ENCODE results near the gene SPSB4.

SPSB4 gene

GRCh38 chr3:141055136-141055535, 4.0 kb downstream of the SPSB4 start:
- DNase-seq: no peak

GRCh38 chr3:141055536-141056445, 4.6 kb downstream of the SPSB4 start:
- no peak for DNase-seq

- no peak for DNase-seq
Observed at GRCh38 chr3:141056751-141057171, 5.6 kb downstream of the SPSB4 start.

- DNase-seq: no peak
Observed at GRCh38 chr3:141057436-141057835, 6.3 kb downstream of the SPSB4 start.

- DNase-seq: no peak
Observed at GRCh38 chr3:141057946-141058800, 7.0 kb downstream of the SPSB4 start.

GRCh38 chr3:141058996-141059395, 7.8 kb downstream of the SPSB4 start:
- DNase-seq: no peak

GRCh38 chr3:141059816-141060215, 8.7 kb downstream of the SPSB4 start:
- no peak for DNase-seq

- DNase-seq: no peak
Observed at GRCh38 chr3:141060327-141060726, 9.2 kb downstream of the SPSB4 start.

GRCh38 chr3:141063831-141064230, 12.7 kb downstream of the SPSB4 start:
- DNase-seq: no peak

GRCh38 chr3:141064255-141064926, 13.2 kb downstream of the SPSB4 start:
- DNase-seq: no peak

- DNase-seq: no peak
Observed at GRCh38 chr3:141065258-141065657, 14.1 kb downstream of the SPSB4 start.

- no peak for DNase-seq
Observed at GRCh38 chr3:141065841-141066805, 15.0 kb downstream of the SPSB4 start.

- no peak for DNase-seq
Observed at GRCh38 chr3:141067206-141067974, 16.2 kb downstream of the SPSB4 start.

GRCh38 chr3:141070229-141070628, 19.1 kb downstream of the SPSB4 start:
- no peak for DNase-seq

GRCh38 chr3:141070727-141071357, 19.7 kb downstream of the SPSB4 start:
- DNase-seq: no peak

- DNase-seq: no peak
Observed at GRCh38 chr3:141071681-141072260, 20.6 kb downstream of the SPSB4 start.

- no peak for DNase-seq
Observed at GRCh38 chr3:141072950-141073349, 21.8 kb downstream of the SPSB4 start.

GRCh38 chr3:141073580-141073979, 22.4 kb downstream of the SPSB4 start:
- no peak for DNase-seq

GRCh38 chr3:141074529-141074928, 23.4 kb downstream of the SPSB4 start:
- DNase-seq: no peak

- no peak for DNase-seq
Observed at GRCh38 chr3:141076036-141076773, 25.1 kb downstream of the SPSB4 start.

Data from NCI-H510A treated with DMSO at 0.1 percent for 48 hours (cell line).